GM19467 (cell line): ENCODE data around the gene C19orf25.
"Not testable (repeated sequence)": the region's sequence is repeated elsewhere in the genome, so short reads cannot be mapped to it uniquely, and the experiment has no call there.

Experiments used
- ATAC-seq: cut with Tn5 transposase; IDR thresholded peaks from one replicate; pipeline ENCODE4 v1.9.1; 2021; ENCODE audit warnings: mild to moderate bottlenecking, moderate library complexity; ENCODE audit not compliant: unreplicated experiment

Gene C19orf25

DNA sequence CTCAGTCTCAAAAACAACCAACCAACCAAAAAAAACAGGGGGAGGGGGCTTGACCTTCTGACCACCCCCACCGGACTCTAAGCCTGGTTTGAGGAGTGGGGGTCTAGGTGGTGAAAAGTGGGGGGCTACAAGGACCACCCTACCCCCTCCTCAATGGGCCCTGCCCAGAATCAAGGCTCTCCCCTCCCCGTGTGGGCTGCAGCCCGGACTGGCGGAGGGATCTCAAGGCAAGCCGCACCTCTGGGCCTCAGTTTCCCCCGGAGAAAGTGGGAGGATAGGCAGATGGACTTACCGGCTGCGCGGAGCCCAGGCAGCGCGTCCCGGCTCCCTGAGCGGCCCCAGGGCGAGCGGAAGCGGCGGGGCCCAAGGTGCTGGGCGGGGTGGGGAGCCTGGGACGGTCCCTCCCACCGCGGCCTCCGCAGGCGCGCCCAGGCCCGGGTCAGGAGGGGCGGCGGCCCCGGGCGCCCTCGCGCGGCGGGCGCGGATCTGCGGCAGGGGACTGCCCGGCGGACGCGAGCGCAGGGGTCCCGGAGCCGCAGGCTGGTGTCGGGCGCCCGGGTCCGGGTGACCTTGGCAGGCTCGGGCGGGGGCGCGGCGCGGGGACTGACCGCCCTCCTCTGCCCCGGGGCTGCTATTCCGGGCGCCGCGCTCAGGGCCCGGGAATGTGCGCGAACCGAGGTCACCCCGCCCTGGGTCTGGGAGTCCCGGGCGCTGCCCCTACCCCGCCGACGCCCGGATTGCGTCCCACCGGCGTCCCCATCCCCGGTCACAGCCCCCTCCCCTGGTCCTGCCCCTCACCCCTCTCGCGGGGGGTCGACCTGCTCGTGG, 33.9 kb upstream of the C19orf25 start, which contains the start of gene ADAMTSL5:
TSS of gene ADAMTSL5 (minus strand) at position 349 of the 828 bp plus-strand sequence. CDS start 2,076 bp downstream, outside the sequence.
- ATAC-seq = no peak

GRCh38 chr19:1511318-1512317, 32.6 kb upstream of the C19orf25 start:
- ATAC-seq = no peak

GRCh38 chr19:1510807-1511206, 31.8 kb upstream of the C19orf25 start:
- no peak for ATAC-seq

DNA sequence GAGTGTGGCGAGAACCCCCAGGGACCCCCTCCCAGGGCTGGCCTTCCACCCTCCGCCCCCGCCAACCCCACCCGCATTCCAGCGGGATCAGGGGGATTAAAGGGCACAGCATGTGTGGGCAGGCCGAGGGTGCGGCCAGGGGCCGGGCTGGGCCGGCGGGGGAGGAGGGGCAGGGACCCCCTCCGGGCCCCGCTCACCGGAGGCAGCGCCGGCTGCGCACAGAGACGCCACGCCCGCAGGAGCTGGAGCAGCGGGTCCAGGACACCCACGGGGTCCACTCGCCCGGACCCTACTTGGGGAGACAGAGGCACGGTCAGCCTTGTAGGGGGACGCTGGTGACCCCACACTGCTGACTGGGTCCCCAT, 31.4 kb upstream of the C19orf25 start:
- ATAC-seq = no peak

- no peak for ATAC-seq
These were observed 30.8 kb upstream of the C19orf25 start for GRCh38 chr19:1509602-1510441.

GRCh38 chr19:1508507-1508856, 29.5 kb upstream of the C19orf25 start:
- ATAC-seq = no peak

GRCh38 chr19:1507763-1508506, 28.9 kb upstream of the C19orf25 start:
- no peak for ATAC-seq

DNA sequence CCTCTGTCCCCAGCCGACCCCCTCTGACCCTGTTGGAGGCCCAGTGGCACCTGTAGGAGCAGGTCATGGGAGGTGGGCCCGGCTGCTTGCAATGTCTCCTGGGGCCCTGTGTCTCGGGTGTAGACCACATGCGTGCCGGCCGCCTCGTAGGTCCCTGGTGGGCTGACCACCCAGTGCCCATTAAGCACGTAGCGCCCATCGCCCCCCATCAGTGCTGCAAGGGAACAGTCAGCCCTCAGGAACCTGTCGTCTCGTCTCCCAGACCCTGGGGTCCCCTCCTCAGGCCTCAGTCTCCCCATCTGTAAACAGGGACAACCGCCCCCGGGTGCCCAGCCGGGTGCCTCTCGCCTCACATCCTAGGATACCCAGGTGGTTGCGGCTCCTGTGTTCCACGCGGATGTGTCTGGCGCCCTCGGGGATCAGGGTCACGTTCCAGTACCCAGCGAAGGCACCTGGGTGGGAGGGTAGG, 28.2 kb upstream of the C19orf25 start:
- no peak for ATAC-seq

DNA sequence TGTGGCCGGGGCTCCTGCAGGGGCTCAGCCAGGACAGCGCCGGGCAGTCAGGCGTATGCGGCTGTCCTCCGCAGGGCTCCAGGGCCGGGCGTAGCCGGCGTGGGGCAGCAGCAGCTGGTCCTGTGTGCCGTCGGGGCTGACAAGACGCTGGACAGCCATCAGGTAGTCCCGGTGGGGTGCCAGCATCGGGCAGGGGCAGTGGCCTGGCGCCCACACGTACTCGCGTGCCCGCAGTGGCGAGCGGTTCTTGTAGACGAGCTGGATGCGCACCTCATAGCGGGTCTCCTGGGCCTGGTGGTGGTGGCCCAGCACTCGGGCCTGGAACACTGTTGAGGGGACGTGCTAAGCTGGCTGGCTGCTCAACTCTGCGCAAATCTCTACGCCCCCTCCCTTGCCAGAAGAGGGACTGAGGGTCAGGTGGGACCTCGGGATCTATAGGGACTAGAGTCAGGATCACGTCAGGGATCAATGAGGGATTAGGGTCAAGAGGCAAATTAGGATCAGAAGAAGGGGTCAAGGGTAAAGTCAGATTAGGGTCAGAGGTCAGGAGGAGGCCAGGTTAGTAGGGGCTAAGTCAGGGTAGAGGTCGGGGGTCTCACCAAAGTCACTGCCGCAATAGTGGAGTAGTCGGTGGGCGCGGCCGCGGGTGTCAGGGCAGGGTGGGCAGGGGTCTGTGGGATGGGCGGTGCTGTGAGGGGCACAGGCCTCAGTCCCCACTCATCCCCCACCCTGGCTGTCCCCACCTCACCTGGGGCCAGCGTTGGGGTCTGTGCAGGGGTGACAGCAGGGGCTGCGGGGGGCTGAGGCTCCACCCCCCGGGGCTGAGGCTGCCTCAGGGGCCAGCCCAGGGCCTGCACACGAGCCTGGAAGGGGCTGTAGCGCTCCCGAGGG, 27.2 kb upstream of the C19orf25 start:
- no peak for ATAC-seq

GRCh38 chr19:1505012-1505411, 26.0 kb upstream of the C19orf25 start:
- ATAC-seq = no peak

DNA sequence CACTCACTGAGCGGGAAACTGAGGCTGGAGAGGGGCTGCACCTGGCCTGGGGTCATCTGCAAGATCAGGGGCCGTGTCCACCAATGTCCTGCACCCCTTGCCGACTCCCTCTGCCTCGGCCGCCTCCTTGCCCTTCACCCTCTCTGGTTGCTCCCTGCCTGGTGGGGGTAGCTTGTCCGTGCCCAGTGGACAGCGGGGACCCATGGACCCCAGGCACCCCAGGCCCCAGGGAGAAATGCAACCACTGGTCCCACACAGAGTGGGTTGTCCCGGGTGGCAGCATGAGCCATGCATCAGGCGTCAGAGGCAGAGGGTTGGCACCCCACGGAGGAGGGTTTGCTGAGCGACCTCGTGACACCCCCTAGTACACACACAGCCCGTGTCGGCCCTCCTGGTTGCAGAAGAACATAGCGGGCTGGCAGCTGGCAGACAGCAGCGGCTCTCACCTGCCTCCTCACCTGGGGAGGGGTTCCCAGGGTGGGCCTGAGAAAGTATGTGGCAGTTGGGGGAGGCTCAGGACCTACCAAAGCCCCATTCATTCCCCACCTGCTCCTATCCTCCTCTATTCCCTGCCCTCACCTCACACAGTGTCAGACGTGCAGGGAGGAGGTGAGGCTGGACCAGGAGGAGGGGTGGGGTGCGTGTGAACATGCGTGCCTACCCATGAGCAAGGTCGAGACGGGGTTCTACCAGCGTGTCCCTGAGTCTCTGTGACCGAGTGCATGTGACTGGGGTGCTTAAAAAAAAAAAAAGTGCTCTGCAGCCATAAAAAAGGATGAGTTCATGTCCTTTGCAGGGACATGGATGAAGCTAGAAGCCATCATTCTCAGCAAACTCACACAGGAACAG, 25.1 kb upstream of the C19orf25 start:
- ATAC-seq = no peak

- ATAC-seq = no peak
These were observed 24.3 kb upstream of the C19orf25 start for GRCh38 chr19:1503089-1503924.

DNA sequence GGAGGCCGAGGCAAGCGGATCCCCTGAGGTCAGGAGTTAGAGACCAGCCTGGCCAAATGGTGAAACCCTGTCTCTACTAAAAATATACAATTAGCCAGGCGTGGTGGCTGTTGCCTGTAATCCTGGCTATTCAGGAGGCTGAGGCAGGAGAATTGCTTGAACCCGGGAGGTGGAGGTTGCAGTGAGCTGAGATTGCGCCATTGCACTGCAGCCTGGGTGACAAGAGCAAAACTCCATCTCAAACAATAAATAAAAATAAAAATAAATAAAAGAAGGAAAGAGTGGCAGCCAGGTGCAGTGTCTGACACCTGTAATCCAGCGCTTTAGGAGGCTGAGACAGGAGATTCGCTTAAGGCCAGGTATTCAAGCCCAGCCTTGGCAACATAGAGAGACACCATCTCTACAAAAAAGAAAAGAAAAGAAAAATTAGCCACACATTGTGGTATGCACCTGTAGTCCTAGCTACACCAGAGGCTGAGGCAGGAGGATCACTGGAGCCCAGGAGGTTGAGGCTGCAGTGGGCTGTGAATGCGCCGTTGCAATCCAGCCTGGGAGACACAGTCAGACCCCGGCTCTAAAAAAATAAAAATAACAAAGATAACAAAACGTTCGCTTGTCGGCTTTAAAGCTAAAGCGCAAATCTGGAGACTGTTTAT, 23.5 kb upstream of the C19orf25 start:
- ATAC-seq = no peak

DNA sequence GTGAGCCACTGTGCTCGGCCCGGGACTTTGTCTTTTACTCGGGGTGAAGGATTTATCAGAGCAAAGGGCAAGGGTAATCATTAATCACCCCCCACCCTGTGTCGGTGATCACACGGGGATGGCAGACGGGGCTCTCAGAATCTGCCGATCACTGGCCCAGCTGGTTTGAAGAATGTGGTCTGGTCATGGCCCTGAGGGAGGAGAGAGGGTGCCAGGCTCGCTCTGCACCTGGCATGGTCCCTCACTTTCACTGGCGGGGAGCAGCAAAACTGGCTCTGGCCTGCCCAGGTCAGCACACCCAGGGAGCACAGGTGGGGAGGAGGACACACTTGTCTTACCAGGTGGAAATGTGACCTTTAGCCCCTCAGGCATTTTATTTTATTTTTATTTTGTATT, 22.2 kb upstream of the C19orf25 start:
- no peak for ATAC-seq

DNA sequence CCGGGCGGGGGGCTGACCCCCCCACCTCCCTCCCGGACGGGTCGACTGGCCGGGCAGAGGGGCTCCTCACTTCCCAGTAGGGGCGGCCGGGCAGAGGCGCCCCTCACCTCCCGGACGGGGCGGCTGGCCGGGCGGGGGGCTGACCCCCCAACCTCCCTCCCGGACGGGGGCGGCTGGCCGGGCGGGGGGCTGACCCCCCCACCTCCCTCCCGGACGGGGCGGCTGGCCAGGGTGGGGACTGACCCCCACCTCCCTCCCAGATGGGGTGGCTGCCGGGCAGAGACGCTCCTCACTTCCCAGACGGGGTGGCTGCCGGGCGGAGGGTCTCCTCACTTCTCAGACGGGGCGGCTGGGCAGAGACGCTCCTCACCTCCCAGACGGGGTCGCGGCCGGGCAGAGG, 20.2 kb upstream of the C19orf25 start:
- not testable (repeated sequence) for ATAC-seq

DNA sequence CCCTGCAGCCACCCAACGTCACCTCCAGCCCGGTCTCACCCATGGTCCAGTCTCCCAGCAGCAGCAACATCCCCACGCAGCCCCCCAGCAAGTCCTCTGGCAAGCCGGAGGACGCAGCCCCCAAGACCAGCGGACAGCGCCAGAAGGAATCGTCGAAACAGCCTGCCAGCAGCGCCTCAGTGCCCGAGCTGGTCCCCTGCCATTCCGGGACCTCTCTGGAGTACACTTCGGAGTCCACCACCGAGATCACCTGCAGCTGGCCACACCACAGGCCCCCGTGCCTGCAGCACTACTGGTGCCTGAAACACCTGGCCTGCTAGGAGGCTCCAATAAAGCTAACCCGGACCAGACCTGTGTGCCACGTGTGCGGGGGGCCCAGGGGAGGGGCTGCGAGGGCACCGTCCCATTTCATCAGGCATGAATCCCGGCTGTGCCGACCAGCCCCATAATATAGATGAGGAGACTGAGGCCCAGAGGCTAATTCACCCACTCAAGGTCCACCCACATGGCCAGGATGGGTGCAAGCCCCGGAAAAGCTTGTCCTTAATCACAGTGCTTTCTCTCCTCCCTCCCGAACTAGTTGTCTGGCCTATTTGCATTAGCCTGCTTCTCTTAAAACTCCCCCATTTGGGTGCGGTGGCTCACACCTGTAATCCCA, 18.7 kb upstream of the C19orf25 start:
- no peak for ATAC-seq
